ENCODE data around the gene UCHL1. TPM values are rescaled to one million over a fixed set of nuclear protein-coding genes. Genes with fewer than 3 reads are reported as not detected.

UCHL1 gene
- total and polyA plus RNA-seq, 4 donors: 0.51 to 2.6 (median 0.70) TPM

GRCh38 chr4:41211951-41212615 is 44.6 kb upstream of the UCHL1 start:
- WGBS: 79% methylated on average over 1 of the region's 1 CpG
- H3K27ac ChIP-seq (ENCODE audit: low read depth in 1 of 2, low read length in 2 of 2): peak overlapping the region in 1 of 2 donors; percentile 13
- no peaks in the 10 kb centered on the region for H3K9me3 ChIP-seq (ENCODE audit: control insufficient read depth in 4 of 4, low read length in 3 of 4)
- peaks cover 0 to 1% (median 0%) of the 10 kb centered on the region in 4 donors for H3K36me3 ChIP-seq (ENCODE audit: control insufficient read depth in 4 of 4, insufficient read depth in 3 of 4, low read depth in 1 of 4, low read length in 3 of 4)
- H3K4me3 ChIP-seq (ENCODE audit: low read depth in 1 of 3, low read length in 3 of 3): peak overlapping the region in 2 of 3 donors; percentile 18 to 86
- H3K9ac ChIP-seq (ENCODE audit: low read depth in 1 of 2, low read length in 2 of 2): no peak overlapping the region
- H3K4me1 ChIP-seq (ENCODE audit: control insufficient read depth in 4 of 4, insufficient read depth in 4 of 4, low read length in 3 of 4): peaks cover 4 to 47% (median 39%) of the 10 kb centered on the region in 4 donors
- TF ChIP-seq HNF4G (IDR thresholded peaks at IDR 0.05) (no peak), RXRA (IDR thresholded peaks at IDR 0.05) (no peak), NR2F2 (IDR thresholded peaks at IDR 0.05) (no peak), RAD21 (IDR thresholded peaks at IDR 0.05) (no peak), TAF1 (conservative IDR thresholded peaks at IDR 0.05) (no peak), FOXA2 (IDR thresholded peaks at IDR 0.05) (no peak), YY1 (IDR thresholded peaks at IDR 0.05) (no peak)
- TF ChIP-seq, protein P1, sequence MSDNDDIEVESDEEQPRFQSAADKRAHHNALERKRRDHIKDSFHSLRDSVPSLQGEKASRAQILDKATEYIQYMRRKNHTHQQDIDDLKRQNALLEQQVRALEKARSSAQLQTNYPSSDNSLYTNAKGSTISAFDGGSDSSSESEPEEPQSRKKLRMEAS (IDR thresholded peaks at IDR 0.05): peak; percentile 4
- TF ChIP-seq, protein P2, sequence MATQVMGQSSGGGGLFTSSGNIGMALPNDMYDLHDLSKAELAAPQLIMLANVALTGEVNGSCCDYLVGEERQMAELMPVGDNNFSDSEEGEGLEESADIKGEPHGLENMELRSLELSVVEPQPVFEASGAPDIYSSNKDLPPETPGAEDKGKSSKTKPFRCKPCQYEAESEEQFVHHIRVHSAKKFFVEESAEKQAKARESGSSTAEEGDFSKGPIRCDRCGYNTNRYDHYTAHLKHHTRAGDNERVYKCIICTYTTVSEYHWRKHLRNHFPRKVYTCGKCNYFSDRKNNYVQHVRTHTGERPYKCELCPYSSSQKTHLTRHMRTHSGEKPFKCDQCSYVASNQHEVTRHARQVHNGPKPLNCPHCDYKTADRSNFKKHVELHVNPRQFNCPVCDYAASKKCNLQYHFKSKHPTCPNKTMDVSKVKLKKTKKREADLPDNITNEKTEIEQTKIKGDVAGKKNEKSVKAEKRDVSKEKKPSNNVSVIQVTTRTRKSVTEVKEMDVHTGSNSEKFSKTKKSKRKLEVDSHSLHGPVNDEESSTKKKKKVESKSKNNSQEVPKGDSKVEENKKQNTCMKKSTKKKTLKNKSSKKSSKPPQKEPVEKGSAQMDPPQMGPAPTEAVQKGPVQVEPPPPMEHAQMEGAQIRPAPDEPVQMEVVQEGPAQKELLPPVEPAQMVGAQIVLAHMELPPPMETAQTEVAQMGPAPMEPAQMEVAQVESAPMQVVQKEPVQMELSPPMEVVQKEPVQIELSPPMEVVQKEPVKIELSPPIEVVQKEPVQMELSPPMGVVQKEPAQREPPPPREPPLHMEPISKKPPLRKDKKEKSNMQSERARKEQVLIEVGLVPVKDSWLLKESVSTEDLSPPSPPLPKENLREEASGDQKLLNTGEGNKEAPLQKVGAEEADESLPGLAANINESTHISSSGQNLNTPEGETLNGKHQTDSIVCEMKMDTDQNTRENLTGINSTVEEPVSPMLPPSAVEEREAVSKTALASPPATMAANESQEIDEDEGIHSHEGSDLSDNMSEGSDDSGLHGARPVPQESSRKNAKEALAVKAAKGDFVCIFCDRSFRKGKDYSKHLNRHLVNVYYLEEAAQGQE (IDR thresholded peaks at IDR 0.05): no peak
- DNase-seq (ENCODE audit: low spot score): no peak
- H3K27me3 ChIP-seq (ENCODE audit: control insufficient read depth in 4 of 4, insufficient read depth in 4 of 4, low read length in 3 of 4): no peaks in the 10 kb centered on the region

DNA sequence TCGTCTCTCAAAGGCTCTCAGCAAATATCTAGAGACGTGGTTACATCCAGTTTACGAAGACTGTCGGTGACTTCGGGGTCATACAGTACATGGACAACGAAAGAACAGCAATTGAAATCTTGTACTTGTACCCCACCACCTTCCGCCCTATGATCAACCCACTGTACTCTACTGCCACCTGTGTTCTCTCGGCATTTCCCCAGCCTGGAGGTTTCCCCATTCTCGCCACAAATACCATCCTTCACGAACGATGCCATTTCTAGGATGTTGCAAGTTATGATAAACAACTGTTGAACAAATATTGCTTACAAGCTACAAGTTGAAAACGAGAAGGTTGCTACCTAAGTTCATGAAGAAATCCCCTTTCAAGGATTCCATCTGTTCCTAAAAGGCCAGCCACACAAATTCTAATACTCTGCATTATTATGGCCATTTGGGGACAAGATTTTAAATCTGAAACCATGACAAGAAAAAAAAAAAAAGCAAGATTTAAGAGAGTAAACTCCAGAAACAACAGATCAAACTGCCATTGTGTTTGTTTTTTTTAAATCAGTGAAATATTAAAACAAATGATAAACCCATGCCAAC is 44.0 kb upstream of the UCHL1 start:
- DNase-seq (ENCODE audit: low spot score): no peak
- peak overlapping the region; percentile 61 to 86 (median 80) for H3K4me3 ChIP-seq (ENCODE audit: low read depth in 1 of 3, low read length in 3 of 3)
- H3K27ac ChIP-seq (ENCODE audit: low read depth in 1 of 2, low read length in 2 of 2): peak overlapping the region in 1 of 2 donors; percentile 13
- peaks cover 4 to 42% (median 35%) of the 10 kb centered on the region in 4 donors for H3K4me1 ChIP-seq (ENCODE audit: control insufficient read depth in 4 of 4, insufficient read depth in 4 of 4, low read length in 3 of 4)
- no peaks in the 10 kb centered on the region for H3K9me3 ChIP-seq (ENCODE audit: control insufficient read depth in 4 of 4, low read length in 3 of 4)
- TF ChIP-seq CTCF (IDR thresholded peaks at IDR 0.05; ENCODE audit: low read depth, low read length, missing input control) (peak; percentile 69), SP1 (IDR thresholded peaks at IDR 0.05) (peak; percentile 28), HNF4A (conservative IDR thresholded peaks at IDR 0.05) (peak; percentile 24 to 55), RAD21 (IDR thresholded peaks at IDR 0.05) (peak; percentile 92 to 95), RXRA (IDR thresholded peaks at IDR 0.05) (peak; percentile 48 to 55), FOXA1 (IDR thresholded peaks at IDR 0.05) (no peak), YY1 (IDR thresholded peaks at IDR 0.05) (peak; percentile 49), EGR1 (IDR thresholded peaks at IDR 0.05; ENCODE audit: low read depth in 2 of 2) (no peak)
- 4% methylated on average over 12 of the region's 12 CpGs for WGBS
- H3K27me3 ChIP-seq (ENCODE audit: control insufficient read depth in 4 of 4, insufficient read depth in 4 of 4, low read length in 3 of 4): no peaks in the 10 kb centered on the region
- H3K9ac ChIP-seq (ENCODE audit: low read depth in 1 of 2, low read length in 2 of 2): peak overlapping the region in 1 of 2 donors; percentile 68
- peaks cover 0 to 1% (median 0%) of the 10 kb centered on the region in 4 donors for H3K36me3 ChIP-seq (ENCODE audit: control insufficient read depth in 4 of 4, insufficient read depth in 3 of 4, low read depth in 1 of 4, low read length in 3 of 4)
